Iris pigment epithelial cell (primary cell): ENCODE measurements around the gene RPL7A.
"Not testable (repeated sequence)": the region's sequence is repeated elsewhere in the genome, so short reads cannot be mapped to it uniquely, and the experiment has no call there.

Experiments
- DNase-seq: peaks from one replicate; pipeline ENCODE4 v3.0.0-alpha.2; 2011; ENCODE audit warnings: low read depth

The RPL7A gene

DNA sequence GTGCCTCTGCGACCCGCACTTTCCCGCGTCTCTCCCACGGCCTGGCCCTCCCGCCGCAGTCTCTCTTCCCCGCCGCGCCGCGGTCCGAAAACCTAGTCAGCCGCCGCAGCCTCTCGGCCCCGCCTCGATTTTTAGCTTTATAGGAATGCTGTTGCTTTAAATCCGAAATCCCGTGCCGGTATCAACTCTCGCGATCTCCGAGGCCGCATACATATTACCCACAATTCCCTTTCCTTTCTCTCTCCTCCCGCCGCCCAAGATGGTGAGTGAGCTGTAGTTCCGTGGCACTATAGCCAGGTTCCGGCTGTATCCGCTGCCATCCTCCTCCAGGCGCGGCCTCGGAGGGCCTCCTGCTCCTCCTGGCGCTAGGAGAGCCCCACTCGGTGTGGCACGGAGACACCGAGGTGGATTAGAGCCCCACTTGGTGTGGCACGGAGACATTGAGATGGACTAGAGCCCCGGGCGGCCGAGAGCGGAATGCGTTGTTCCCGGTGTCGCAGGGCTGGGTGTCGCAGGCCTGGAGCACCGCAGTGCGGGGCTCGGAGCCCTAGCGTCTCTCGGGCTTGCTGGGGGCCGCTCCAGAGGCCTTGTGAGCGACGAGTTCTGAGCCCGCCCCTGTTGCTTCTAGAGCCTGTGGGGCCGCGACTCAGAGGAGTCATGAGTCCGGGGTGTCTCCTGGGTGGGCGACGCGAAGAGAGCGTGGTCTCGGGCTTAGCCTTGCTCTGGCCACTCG is at the start of gene RPL7A, which contains the start of gene MED22:
TSS of gene RPL7A (plus strand) at position 234 of the 733 bp plus-strand sequence. CDS start at position 260, 26 bp downstream.
TSS of gene MED22 (minus strand) at position 147 of the 733 bp plus-strand sequence. CDS start 1,469 bp downstream, outside the sequence.
- DNase-seq, result peak; percentile 95

DNA sequence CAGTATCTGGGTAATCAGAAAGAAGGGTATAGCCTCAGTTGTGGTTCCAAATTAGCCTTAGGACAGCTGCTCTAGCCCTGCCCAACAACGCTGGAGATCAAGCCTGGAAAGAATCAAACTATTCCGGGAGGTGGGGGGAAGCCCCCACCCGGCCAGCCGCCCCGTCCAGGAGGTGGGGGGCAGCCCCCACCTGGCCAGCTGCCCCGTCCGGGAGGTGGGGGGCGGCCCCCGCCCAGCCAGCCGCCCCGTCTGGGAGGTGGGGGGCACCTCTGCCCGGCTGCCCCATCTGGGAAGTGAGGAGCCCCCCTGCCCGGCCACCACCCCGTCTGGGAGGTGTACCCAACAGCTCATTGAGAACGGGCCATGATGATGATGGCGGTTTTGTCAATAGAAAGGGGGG is 48.0 kb upstream of the RPL7A start:
- DNase-seq, result not testable (repeated sequence)

- no peak for DNase-seq
These were observed 46.5 kb upstream of the RPL7A start for GRCh38 chr9:133301253-133302230.

GRCh38 chr9:133303266-133304157 is 44.5 kb upstream of the RPL7A start:
- DNase-seq, result no peak

DNA sequence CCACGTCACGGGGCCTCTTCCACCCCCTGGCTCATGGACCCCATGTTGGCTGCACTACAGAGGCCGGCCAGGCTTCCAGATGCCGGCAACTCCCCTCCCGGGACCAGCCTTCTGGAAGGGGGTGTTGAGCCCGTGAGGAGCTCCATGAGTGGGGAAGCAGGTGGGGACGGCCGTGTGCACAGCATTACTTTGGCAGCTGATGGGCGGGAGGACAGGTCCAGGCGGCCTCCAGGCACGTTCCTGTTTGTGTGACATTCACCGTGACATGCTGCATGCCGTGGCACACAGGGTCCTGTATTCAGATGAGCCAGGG is 43.9 kb upstream of the RPL7A start:
- no peak for DNase-seq

DNA sequence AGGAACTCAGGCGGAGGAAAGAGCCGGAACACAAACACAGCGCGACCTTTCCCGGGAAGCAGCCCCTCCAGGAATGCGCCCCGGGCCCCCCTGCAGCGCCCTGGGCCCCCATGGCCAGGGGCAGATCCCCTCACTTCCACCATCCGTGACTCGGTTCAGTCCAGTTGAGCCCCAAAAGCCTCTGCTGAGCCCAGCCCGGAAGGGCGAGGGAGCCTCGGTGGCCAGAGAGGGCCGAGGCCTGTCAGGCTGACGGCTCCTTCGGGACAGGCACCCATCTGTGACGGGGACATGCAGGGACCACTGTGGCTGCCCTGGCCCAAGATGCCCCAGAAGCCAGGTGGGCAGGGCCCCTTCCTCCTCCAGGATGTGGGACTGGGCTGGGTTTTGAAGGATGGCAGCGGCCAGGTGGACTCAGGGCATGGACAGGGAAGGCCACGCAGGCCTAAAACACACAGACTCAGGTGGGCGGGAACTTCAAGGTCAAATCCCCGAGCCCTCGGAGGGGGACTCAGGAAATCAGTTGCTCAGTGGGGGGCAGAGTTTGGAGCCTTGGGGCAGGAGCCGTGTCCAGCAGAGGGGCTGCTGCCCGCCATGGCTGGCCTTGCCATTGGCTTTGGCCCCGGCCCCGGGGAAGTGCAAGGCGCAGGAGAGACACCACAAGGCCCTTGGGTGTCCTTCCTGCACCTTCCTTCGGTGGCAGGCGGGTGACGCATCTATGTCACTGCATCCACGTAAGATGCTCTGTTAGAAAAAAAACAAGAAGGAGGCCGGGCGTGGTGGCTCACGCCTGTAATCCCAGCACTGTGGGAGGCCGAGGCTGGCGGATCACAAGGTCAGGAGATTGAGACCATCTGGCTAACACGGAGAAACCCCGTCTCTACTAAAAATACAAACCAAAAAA is 43.3 kb upstream of the RPL7A start:
- DNase-seq, result no peak

GRCh38 chr9:133305731-133306130 is 42.3 kb upstream of the RPL7A start:
- no peak for DNase-seq

DNA sequence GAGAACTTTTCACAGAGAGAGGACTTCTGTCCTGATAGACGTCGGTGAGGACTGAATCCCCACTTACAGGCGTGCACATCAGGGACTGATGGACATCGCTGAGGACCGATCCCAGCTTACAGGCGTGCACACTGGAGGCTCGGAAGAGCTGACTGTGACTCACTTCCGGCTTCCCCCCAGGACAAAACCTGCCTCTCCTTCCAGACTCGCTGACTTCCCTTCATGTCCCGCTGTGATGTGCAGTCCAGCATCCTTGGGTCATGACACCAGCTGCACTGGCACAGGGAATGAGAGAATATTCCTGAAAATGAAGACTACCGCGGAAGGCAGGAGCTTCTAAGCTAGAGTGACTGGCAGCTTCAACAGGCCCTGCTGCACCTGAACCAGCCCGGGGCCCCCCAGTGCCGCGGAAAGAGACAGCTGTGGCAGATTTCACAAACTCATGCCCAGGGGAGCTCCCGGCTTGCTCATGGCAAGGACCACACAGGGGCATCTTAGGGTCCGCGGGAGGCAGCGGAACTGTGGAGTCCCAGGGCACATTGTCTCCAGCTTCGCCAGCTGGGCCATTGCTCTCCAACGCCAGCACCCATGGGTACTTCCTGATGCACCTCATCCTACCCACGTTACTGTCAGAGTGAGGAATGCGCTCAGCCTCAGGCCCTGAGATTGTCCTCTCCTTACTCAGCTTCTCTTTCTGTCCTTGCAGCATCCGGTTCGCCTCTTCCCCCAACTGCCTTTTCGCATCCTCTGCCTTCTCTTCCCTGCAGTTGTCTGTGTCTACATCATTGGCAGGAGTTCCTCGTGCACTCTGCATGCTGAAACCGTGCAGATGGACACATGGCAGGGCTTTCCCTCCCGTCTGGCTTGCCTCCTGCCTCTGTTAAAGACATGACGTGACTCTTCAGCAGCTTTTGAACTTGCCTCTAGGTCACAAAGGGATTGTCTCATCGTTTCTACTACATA is 41.5 kb upstream of the RPL7A start:
- no peak for DNase-seq

GRCh38 chr9:133307301-133307700 is 40.7 kb upstream of the RPL7A start:
- DNase-seq, result no peak

DNA sequence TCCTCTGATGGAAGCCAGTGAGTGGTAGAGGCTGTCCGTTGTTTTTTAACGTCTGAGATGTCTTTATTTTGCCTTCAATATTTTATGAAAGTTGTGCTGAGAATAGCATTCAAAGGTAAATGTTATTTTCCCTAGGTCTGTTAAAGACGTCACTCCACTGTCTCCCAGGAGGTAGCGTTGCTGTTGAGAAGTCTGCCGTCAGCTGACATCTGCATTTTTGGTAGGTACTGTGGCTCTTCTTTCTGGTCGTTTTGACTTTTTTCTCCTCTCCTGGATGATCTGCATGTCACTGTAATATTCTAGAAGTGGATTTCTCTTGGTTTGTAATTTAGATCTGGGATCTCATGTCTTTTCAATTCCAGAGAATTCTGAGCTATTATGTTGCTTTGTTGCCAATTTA is 38.4 kb upstream of the RPL7A start:
- no peak for DNase-seq

DNA sequence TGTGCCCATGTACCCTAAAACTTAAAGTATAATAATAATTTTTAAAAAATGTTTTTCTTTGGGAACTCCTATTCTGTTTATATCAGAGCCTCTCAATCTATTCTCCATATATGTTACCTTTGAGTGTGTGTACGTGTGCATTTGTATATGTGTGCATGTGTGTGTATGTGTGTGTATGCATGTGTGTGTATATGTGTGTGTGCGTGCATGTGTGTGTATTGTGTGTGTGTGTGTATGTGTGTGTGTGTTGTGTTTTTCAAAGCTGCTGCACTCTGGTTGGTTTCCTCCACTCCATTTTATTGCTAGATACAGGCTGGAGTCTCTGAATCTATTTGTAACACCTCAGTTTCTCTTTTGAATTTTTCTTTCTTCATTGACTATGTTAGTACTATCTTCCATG is 32.0 kb upstream of the RPL7A start:
- DNase-seq, result no peak

- DNase-seq, result not testable (repeated sequence)
These were observed 30.5 kb upstream of the RPL7A start for GRCh38 chr9:133317551-133317950.

DNA sequence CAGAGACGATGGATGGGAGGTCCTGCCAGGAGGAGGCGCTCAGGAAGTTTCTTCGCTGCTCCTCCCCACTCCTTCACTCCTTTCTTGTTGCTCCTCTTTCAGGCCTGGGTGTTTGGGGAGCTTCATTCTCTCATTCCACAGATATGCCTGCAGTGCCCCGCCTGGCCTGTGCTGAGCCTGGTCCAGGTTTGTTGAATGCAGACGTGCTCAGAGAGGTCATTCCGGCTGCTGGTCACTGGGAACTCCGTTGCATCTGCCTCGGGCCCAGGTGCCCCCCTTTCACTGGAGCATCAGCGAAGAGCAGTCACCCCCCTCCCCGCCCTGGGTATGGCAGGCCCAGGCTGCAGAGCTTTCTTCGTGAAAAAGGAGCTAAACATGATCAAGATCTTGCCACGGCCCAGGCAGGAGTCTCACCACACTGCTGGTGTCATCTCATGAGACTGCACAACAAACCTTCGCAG is 27.6 kb upstream of the RPL7A start:
- DNase-seq, result no peak

- no peak for DNase-seq
These were observed 26.5 kb upstream of the RPL7A start for GRCh38 chr9:133321411-133321935.

DNA sequence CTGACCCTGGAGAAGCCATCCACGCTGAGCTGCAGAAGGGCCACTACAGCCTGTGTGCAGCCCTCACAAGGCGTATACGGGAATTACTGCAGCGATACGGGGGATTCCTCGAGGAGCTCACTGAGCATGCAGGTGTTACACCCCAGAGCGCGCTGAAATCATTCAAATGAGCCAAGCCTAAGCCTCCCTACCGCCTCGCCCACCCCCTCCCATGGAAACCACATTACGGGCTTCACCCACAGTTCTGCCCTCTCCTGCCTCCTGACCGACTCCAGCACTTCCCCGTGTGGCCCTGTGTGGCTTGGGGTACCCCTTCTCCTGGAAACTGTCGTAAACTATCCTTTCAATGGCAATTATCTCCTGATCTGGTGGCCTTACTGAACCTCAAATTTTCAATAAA is 25.3 kb upstream of the RPL7A start:
- no peak for DNase-seq

- no peak for DNase-seq
These were observed 24.8 kb upstream of the RPL7A start for GRCh38 chr9:133323211-133323610.

GRCh38 chr9:133323991-133324703 is 23.9 kb upstream of the RPL7A start:
- no peak for DNase-seq

GRCh38 chr9:133327021-133327420 is 21.0 kb upstream of the RPL7A start:
- not testable (repeated sequence) for DNase-seq
